Vagina (tissue), 2 donors: ENCODE measurements around the gene MRPL28. TPM values are rescaled to one million over a fixed set of nuclear protein-coding genes. Genes with fewer than 3 reads are reported as not detected.
A peak's percentile ranks its signal among the peaks of the same experiment; 100 is the strongest.
"Not testable (repeated sequence)": the region's sequence is repeated elsewhere in the genome, so short reads cannot be mapped to it uniquely, and the experiment has no call there.

Experiments
- DNase-seq, 2 donors: peaks; one replicate each; pipeline ENCODE4 v3.0.0-alpha.2; 2017; ENCODE audit errors: extremely low spot score in 2 of 2
- H3K27ac ChIP-seq: fragments of 200-600 bp; sonication (generic); one replicate; pipeline ENCODE4 v1.5.1; 2019
- H3K27me3 ChIP-seq: fragments of 200-600 bp; sonication (generic); one replicate; pipeline ENCODE4 v1.5.1; 2019
- H3K36me3 ChIP-seq, 2 donors: fragments of 200-600 bp; sonication (generic); one replicate each; pipeline ENCODE4 v1.5.1; 2017 to 2019
- H3K4me1 ChIP-seq: fragments of 200-600 bp; sonication (generic); one replicate; pipeline ENCODE4 v1.5.1; 2019
- H3K4me3 ChIP-seq, 2 donors: fragments of 200-600 bp; sonication (generic); 1 replicate in 1 of 2; 2 replicates in 1 of 2; pipeline ENCODE4 v1.5.1; 2016 to 2019
- H3K9me3 ChIP-seq: fragments of 200-600 bp; sonication (generic); one replicate; pipeline ENCODE4 v1.5.1; 2019
- POLR2A ChIP-seq, 2 donors: fragments of 450-650 bp; IDR thresholded peaks; one replicate each; pipeline ENCODE4 v1.6.1; 2017; ENCODE audit warnings: antibody characterized with exemption in 2 of 2, mild to moderate bottlenecking in 2 of 2, moderate library complexity in 2 of 2
- POLR2AphosphoS5 ChIP-seq, 2 donors: sonication (generic); formaldehyde crosslinking; IDR thresholded peaks; one replicate each; pipeline ENCODE4 v1.9.0; 2017; ENCODE audit warnings: antibody characterized with exemption in 2 of 2, mild to moderate bottlenecking in 2 of 2, low read depth in 1 of 2; ENCODE audit not compliant: insufficient read depth in 1 of 2
- intact Hi-C: fragments of 100-400 bp; cut with DNase I; formaldehyde crosslinking; loops from one replicate; pipeline ENCODE4 v1.15.1; 2023
- total RNA-seq: library from RNA; depleted of rRNA; stranded (reverse); fragments of >200 nt; gene quantifications from one replicate; pipeline ENCODE4 v1.2.3, GENCODE V29; 2016
- TF ChIP-seq, protein P1 (sequence below), 3 experiments: fragments of 450-650 bp in 2 of 3; fragments of 200-600 bp in 1 of 3; sonication (generic) in 1 of 3; IDR thresholded peaks; one replicate each; pipeline ENCODE4 v1.5.1; 2017 to 2019; ENCODE audit warnings: antibody characterized with exemption in 3 of 3, mild to moderate bottlenecking in 2 of 3, moderate library complexity in 2 of 3

MRPL28 gene
- total RNA-seq, 1 donor from 2014 or later, result 96.5 TPM

GRCh38 chr16:363766-364490 is 6.4 kb downstream of the MRPL28 start:
- no peaks in the 10 kb centered on the region for H3K4me1 ChIP-seq
- no peak overlapping the region for H3K4me3 ChIP-seq
- no peaks in the 10 kb centered on the region for H3K27me3 ChIP-seq
- H3K36me3 ChIP-seq, result peaks cover 0 to 23% of the 10 kb centered on the region in 2 donors
- intact Hi-C loops, result no loop called here
- no peaks in the 10 kb centered on the region for H3K9me3 ChIP-seq
- no peak overlapping the region for H3K27ac ChIP-seq
- TF ChIP-seq POLR2A (IDR thresholded peaks at IDR 0.05) (no peak), POLR2AphosphoS5 (IDR thresholded peaks at IDR 0.05; ENCODE audit: insufficient read depth in 1 of 2, low read depth in 1 of 2) (no peak)
- TF ChIP-seq, protein P1, sequence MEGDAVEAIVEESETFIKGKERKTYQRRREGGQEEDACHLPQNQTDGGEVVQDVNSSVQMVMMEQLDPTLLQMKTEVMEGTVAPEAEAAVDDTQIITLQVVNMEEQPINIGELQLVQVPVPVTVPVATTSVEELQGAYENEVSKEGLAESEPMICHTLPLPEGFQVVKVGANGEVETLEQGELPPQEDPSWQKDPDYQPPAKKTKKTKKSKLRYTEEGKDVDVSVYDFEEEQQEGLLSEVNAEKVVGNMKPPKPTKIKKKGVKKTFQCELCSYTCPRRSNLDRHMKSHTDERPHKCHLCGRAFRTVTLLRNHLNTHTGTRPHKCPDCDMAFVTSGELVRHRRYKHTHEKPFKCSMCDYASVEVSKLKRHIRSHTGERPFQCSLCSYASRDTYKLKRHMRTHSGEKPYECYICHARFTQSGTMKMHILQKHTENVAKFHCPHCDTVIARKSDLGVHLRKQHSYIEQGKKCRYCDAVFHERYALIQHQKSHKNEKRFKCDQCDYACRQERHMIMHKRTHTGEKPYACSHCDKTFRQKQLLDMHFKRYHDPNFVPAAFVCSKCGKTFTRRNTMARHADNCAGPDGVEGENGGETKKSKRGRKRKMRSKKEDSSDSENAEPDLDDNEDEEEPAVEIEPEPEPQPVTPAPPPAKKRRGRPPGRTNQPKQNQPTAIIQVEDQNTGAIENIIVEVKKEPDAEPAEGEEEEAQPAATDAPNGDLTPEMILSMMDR (IDR thresholded peaks at IDR 0.05), result no peak
- DNase-seq, result no peak

GRCh38 chr16:363110-363765 is 7.1 kb downstream of the MRPL28 start:
- H3K4me3 ChIP-seq, result no peak overlapping the region
- no peaks in the 10 kb centered on the region for H3K9me3 ChIP-seq
- no peaks in the 10 kb centered on the region for H3K27me3 ChIP-seq
- intact Hi-C loops, result no loop called here
- TF ChIP-seq POLR2AphosphoS5 (IDR thresholded peaks at IDR 0.05; ENCODE audit: insufficient read depth in 1 of 2, low read depth in 1 of 2) (no peak), POLR2A (IDR thresholded peaks at IDR 0.05) (no peak)
- TF ChIP-seq, protein P1 (IDR thresholded peaks at IDR 0.05), result no peak
- H3K27ac ChIP-seq, result no peak overlapping the region
- DNase-seq, result no peak
- H3K36me3 ChIP-seq, result peaks cover 0 to 20% of the 10 kb centered on the region in 2 donors
- H3K4me1 ChIP-seq, result no peaks in the 10 kb centered on the region

DNA sequence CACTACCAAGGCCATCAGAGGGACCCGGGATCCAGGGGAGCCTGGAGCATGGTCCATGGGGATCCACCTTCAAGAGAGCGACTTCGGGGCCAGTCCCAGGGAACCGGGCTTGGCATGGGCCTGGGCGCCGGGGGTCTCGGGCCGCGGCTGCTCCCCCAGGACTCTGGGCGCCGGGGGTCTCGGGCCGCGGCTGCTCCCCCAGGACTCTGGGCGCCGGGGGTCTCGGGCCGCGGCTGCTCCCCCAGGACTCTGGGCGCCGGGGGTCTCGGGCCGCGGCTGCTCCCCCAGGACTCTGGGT is 7.7 kb downstream of the MRPL28 start:
- H3K9me3 ChIP-seq, H3K4me1 ChIP-seq, intact Hi-C loops: not testable (repeated sequence)

GRCh38 chr16:361872-362701 is 8.3 kb downstream of the MRPL28 start:
- no peak for DNase-seq

More for the DNA sequence above, 7.7 kb downstream of the MRPL28 start:
- H3K27me3 ChIP-seq, H3K4me3 ChIP-seq, DNase-seq, H3K27ac ChIP-seq: not testable (repeated sequence)
- H3K36me3 ChIP-seq, result peaks cover 0 to 14% of the 10 kb centered on the region in 2 donors

GRCh38 chr16:361341-361871 is 8.9 kb downstream of the MRPL28 start:
- Histone ChIP-seq H3K4me3 (no peak overlapping the region), H3K9me3 (no peaks in the 10 kb centered on the region), H3K4me1 (no peaks in the 10 kb centered on the region), H3K27me3 (no peaks in the 10 kb centered on the region), H3K36me3 (peaks cover 0 to 2% of the 10 kb centered on the region in 2 donors), H3K27ac (no peak overlapping the region)
- DNase-seq, result no peak
- TF ChIP-seq, protein P1 (IDR thresholded peaks at IDR 0.05), result no peak
- TF ChIP-seq POLR2AphosphoS5 (IDR thresholded peaks at IDR 0.05; ENCODE audit: insufficient read depth in 1 of 2, low read depth in 1 of 2), result no peak
- no peak for TF ChIP-seq POLR2A (IDR thresholded peaks at IDR 0.05)
- intact Hi-C loops, result no loop called here

More at GRCh38 chr16:361872-362701, 8.3 kb downstream of the MRPL28 start:
- Histone ChIP-seq H3K4me1 (no peaks in the 10 kb centered on the region), H3K4me3 (no peak overlapping the region), H3K27ac (no peak overlapping the region), H3K36me3 (peaks cover 0 to 9% of the 10 kb centered on the region in 2 donors), H3K27me3 (no peaks in the 10 kb centered on the region), H3K9me3 (no peaks in the 10 kb centered on the region)
- TF ChIP-seq POLR2AphosphoS5 (IDR thresholded peaks at IDR 0.05; ENCODE audit: insufficient read depth in 1 of 2, low read depth in 1 of 2) (no peak), POLR2A (IDR thresholded peaks at IDR 0.05) (no peak)
- TF ChIP-seq, protein P1 (IDR thresholded peaks at IDR 0.05), result peak in 1 of 3 experiments; percentile 50
- intact Hi-C loops, result no loop called here
